Sigmoid colon (tissue), 4 donors: Measurements from ENCODE around the gene POU3F3.

Experiments
- EP300 ChIP-seq, 4 donors: sonication (generic); formaldehyde crosslinking; IDR thresholded peaks; one replicate each; pipeline ENCODE4 v1.6.1; 2017; ENCODE audit warnings: antibody characterized with exemption in 4 of 4
- POLR2A ChIP-seq, 2 donors: fragments of 450-650 bp; IDR thresholded peaks; one replicate each; pipeline ENCODE4 v1.6.1; 2016; ENCODE audit warnings: antibody characterized with exemption in 2 of 2, mild to moderate bottlenecking in 2 of 2, moderate library complexity in 2 of 2
- POLR2AphosphoS5 ChIP-seq, 4 donors: sonication (generic); formaldehyde crosslinking; IDR thresholded peaks; one replicate each; pipeline ENCODE4 v1.6.1; 2017; ENCODE audit warnings: antibody characterized with exemption in 4 of 4
- TF ChIP-seq, protein P1 (sequence below), 4 experiments: fragments of 450-650 bp in 3 of 4; fragments of 200-600 bp in 1 of 4; IDR thresholded peaks; one replicate each; pipeline ENCODE4 v1.5.1; 2016 to 2019; ENCODE audit warnings: antibody characterized with exemption in 4 of 4, mild to moderate bottlenecking in 3 of 4, moderate library complexity in 2 of 4

DNA sequence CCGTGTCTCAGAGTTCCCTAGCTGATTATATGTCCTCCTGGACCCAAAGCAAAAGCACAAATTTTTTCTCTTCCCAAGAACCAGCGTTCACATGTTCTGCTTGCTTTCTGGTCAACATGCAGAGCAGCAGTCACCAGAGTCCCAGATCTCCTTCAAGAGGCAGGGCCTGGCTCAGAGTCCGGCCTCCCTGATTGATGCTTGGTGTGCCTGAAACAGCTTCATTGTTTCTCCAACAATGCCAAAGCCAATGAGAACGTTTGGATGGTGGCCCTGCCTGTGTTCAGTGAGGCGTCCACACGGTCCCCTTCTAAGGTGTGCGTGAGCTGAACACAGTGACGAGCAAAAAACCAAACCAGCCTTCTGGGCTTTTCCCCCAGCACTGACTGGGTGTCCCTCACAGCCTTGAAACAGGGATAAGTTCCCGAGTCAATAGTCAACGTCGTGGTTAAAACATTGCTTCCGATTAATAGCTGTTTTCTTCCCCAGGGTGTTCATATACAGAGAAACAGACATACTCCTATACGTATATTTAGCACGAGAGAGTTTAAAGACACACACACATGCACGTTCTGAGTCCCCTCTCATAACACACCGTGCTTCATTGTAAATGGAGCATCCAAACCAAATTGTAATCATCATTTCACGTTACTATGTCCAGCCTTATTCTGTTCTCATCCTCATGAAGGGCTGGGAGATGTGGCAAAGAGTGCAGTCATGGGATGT, 19.3 kb upstream of the POU3F3 start:
- TF ChIP-seq POLR2A (IDR thresholded peaks at IDR 0.05) (no peak), POLR2AphosphoS5 (IDR thresholded peaks at IDR 0.05) (no peak), EP300 (IDR thresholded peaks at IDR 0.05) (no peak)
- TF ChIP-seq, protein P1, sequence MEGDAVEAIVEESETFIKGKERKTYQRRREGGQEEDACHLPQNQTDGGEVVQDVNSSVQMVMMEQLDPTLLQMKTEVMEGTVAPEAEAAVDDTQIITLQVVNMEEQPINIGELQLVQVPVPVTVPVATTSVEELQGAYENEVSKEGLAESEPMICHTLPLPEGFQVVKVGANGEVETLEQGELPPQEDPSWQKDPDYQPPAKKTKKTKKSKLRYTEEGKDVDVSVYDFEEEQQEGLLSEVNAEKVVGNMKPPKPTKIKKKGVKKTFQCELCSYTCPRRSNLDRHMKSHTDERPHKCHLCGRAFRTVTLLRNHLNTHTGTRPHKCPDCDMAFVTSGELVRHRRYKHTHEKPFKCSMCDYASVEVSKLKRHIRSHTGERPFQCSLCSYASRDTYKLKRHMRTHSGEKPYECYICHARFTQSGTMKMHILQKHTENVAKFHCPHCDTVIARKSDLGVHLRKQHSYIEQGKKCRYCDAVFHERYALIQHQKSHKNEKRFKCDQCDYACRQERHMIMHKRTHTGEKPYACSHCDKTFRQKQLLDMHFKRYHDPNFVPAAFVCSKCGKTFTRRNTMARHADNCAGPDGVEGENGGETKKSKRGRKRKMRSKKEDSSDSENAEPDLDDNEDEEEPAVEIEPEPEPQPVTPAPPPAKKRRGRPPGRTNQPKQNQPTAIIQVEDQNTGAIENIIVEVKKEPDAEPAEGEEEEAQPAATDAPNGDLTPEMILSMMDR (IDR thresholded peaks at IDR 0.05): no peak
